SH-SY5Y (cell line): ENCODE data around the gene KIAA0753.

ENCODE experiments used
- GATA2 ChIP-seq: IDR thresholded peaks from 2 replicates; pipeline ENCODE4 v1.6.1; 2011; ENCODE audit warnings: mild to moderate bottlenecking, low read depth, low read length
- GATA3 ChIP-seq: IDR thresholded peaks from 2 replicates; pipeline ENCODE4 v1.6.1; 2011; ENCODE audit warnings: low read depth, mild to moderate bottlenecking, low read length, moderate library complexity

Gene KIAA0753

GRCh38 chr17:6597727-6598126, 42.8 kb downstream of the KIAA0753 start:
- no peak for TF ChIP-seq GATA2
- TF ChIP-seq GATA3, result no peak

- TF ChIP-seq GATA2, result no peak
- no peak for TF ChIP-seq GATA3
These were observed 43.6 kb downstream of the KIAA0753 start for GRCh38 chr17:6596941-6597340.

GRCh38 chr17:6596511-6596910, 44.0 kb downstream of the KIAA0753 start:
- TF ChIP-seq GATA3 (no peak), GATA2 (no peak)

- no peak for TF ChIP-seq GATA2
- no peak for TF ChIP-seq GATA3
These were observed 44.4 kb downstream of the KIAA0753 start for GRCh38 chr17:6596081-6596480.

- TF ChIP-seq GATA2 (no peak), GATA3 (no peak)
These were observed 48.3 kb downstream of the KIAA0753 start for GRCh38 chr17:6592173-6592572.

- TF ChIP-seq GATA3 (no peak), GATA2 (no peak)
These were observed 48.8 kb downstream of the KIAA0753 start for GRCh38 chr17:6591599-6592158.

- no peak for TF ChIP-seq GATA2
These were observed 51.1 kb downstream of the KIAA0753 start for GRCh38 chr17:6589266-6589946.

- TF ChIP-seq GATA3 (no peak), GATA2 (no peak)
These were observed 52.3 kb downstream of the KIAA0753 start for GRCh38 chr17:6588165-6588564.

- no peak for TF ChIP-seq GATA2
These were observed 53.2 kb downstream of the KIAA0753 start for GRCh38 chr17:6587310-6587709.

GRCh38 chr17:6583411-6583810, 57.1 kb downstream of the KIAA0753 start:
- TF ChIP-seq GATA2 (no peak), GATA3 (no peak)

- TF ChIP-seq GATA3 (no peak), GATA2 (no peak)
These were observed 59.9 kb downstream of the KIAA0753 start for GRCh38 chr17:6580625-6581024.

GRCh38 chr17:6578491-6578890, 62.0 kb downstream of the KIAA0753 start:
- no peak for TF ChIP-seq GATA3
- TF ChIP-seq GATA2, result no peak

- TF ChIP-seq GATA3 (no peak), GATA2 (no peak)
These were observed 62.7 kb downstream of the KIAA0753 start for GRCh38 chr17:6577686-6578263.

GRCh38 chr17:6576038-6576785, 64.3 kb downstream of the KIAA0753 start:
- TF ChIP-seq GATA2 (no peak), GATA3 (no peak)

GRCh38 chr17:6575596-6575988, 64.9 kb downstream of the KIAA0753 start:
- no peak for TF ChIP-seq GATA2
